Stimulated activated CD8-positive, alpha-beta memory T cell treated with anti-CD3 and anti-CD28 coated beads, Interleukin-4, amount 100 ng/mL, for 1 hour (primary cell): ENCODE data around the gene BIK.

ENCODE experiments used
- DNase-seq, 2 donors: peaks; one replicate each; pipeline ENCODE4 v3.0.0-alpha.2; 2020; ENCODE audit warnings: low read depth in 2 of 2, low spot score in 1 of 2

Gene BIK, protein sequence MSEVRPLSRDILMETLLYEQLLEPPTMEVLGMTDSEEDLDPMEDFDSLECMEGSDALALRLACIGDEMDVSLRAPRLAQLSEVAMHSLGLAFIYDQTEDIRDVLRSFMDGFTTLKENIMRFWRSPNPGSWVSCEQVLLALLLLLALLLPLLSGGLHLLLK

GRCh38 chr22:43110444-43110926, at the start of gene BIK:
TSS of gene BIK (plus strand) at chr22:43110750. CDS start at chr22:43124023, 13,273 bp downstream.
- peak in 1 of 2 donors; percentile 15 for DNase-seq

- no peak for DNase-seq
These were observed 44.4 kb upstream of the BIK start for GRCh38 chr22:43066134-43066533.

DNA sequence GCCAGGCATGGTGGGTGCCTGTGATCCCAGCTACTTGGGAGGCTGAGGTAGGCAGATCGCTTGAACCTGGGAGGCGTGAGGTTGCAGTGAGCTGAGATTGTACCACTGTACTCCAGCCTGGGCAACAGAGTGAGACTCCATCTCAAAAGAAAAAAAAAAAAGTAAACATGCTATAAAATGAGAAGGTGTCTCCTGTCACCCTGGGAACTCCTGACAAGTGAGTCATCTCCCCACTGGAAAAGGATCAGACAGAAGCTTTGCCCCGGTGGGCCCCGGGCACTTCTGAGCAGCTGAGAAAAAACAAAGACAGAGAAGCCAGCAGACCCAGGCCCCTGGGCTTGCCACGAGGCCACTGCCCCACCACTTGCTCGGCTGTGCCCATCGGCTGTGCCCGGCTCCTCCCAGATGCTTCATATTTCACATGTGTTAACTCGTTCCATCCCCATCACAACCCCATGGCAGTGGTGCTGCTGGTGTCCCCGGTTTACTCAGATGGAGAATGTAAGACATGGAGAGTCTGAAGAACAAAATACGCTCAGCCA, 43.6 kb upstream of the BIK start:
- no peak for DNase-seq

GRCh38 chr22:43077121-43077877, 33.3 kb upstream of the BIK start:
- no peak for DNase-seq

- DNase-seq, result no peak
These were observed 32.0 kb upstream of the BIK start for GRCh38 chr22:43078522-43078921.

- no peak for DNase-seq
These were observed 30.8 kb upstream of the BIK start for GRCh38 chr22:43079742-43080141.

- DNase-seq, result no peak
These were observed 29.9 kb upstream of the BIK start for GRCh38 chr22:43080616-43081015.

DNA sequence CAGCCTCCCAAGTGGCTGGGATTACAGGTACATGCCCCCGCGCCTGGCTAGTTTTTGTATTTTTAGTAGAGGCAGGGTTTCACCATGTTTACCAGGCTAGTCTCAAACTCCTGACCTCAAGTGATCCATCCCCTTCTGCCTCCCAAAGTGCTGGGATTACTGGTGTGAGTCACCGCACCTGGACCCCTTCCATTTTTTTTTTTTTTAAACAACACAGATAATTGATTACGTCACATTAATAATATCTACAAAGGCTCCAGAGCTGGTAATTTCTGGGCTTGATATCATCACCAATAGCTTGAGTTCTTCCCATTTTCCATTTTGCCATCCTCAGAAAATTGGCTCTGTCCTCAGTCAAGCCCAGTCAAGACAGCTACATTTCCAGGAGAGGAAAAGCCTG, 28.6 kb upstream of the BIK start:
- DNase-seq, result no peak

- no peak for DNase-seq
These were observed 24.6 kb upstream of the BIK start for GRCh38 chr22:43085658-43086606.

DNA sequence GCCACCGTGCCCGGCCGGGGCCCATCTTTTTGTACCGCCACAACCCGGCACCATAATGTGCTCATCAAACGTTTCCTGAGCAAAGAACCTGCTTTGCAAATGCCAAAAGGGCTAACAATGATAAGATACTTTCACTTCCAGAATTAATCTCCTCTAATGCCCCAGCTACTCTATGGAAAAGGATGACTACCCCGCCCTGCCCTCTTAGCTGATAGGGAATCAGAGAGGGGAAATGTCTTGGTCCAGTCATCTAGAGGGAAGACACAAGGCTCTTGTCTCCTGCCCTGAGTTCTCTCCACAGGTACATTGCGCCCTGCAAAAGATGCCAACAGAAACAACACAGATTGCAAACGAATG, 21.9 kb upstream of the BIK start:
- DNase-seq, result no peak

DNA sequence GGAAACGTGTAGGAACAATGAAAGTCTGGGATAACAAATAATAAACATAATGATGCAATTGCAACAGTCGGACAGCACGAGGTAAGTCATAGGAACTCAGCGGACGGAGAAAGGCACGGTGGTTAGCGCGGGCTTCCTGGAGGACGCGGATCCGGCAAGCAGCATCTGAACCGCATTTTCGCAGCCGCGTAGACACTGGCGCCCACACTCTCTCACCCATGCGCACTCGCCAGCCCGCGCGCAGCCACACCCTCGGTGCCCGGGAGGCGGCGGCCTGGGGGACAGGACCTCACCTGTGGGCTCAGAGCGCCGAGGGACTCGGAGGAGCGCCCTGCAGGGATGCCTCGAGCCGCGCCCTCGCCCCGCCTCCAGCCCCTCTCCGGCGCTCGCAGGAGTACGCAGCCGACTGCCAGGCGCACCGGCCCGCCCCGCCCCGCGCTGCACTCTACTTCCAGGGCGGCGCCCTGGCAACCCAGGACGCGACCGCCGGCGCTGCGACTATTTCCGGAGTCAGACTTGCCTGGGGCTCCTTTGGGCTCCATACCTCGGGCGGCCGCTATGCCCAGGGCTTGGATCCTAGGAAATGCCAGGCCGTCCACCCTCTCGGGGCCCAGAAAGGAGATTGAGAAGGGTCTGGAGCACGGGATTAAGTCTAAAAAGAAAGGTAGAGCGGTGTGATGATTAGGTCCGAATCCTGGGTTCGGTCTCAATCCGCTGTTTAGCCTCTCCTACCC, 21.4 kb upstream of the BIK start, which contains the start of gene TTLL1:
TSS of gene TTLL1 (minus strand) at position 408 of the 734 bp plus-strand sequence. CDS start 13,805 bp downstream, outside the sequence.
- peak; percentile 67 to 72 for DNase-seq

DNA sequence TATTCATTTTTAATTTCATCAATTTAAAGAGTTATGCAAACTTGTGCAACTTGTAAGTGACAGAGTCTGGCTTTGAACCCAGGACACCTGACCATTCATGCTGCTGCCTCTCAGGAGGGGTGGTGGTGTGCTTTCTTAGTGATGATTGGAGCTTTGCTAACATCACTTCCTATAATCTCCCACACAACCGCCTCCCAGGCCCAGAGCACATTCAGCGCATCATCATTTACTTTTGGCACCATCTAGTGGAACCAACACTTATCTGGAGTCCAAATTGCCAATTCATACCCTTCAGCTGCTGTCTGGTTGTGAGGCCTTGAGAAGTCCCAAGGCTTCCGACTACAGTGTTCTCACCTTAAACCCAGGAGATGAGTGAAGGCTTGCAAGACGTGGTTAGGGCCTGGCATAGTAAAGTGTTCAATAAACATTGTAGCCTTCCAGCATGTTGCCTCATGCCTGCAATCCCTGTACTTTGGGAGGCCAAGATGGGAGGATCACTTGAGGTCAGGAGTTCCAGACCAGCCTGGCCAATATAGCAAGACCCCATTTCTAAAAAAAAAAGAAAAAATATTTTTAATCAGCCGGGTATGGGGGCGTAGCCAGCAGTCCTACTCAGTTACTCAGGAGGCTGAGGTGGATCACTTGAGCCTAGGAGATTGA, 20.3 kb upstream of the BIK start:
- no peak for DNase-seq

DNA sequence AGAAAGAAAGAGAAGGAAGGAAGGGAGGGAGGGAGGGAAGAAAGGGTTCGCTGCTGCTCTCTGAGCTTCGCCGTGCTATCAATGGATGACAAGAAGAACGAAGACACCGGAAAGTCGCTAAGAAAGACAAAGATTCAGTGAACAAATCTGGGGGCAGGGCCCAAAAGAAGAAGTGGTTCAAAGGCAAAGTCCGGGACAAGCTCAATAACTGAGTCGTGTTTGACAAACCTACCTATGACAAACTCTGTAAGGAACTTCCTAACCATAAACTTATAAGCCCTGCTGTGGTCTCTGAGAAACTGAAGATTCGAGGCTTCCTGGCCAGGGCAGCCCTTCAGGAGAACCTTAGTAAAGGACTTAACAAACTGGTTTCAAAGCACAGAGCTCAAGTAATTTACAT, 18.5 kb upstream of the BIK start:
- no peak for DNase-seq

DNA sequence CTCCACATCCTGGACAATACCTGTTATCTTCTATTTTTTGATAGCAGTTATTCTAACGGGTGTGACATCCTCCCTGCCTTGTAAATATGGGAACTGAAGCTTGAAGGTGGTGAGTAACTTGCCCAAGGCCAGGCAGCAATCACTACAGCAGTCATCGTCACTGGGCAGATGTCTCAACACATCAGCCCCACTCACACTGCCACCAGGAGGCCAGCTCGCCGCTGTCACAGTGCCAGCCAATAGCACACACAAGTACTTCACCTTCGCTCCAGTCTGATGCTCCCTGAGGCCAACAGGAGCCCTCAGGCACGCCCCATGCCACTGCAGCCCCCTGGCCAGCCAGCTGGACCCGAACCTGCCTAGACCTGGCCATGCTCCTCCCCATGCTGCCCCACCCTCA, 16.5 kb upstream of the BIK start:
- no peak for DNase-seq

DNA sequence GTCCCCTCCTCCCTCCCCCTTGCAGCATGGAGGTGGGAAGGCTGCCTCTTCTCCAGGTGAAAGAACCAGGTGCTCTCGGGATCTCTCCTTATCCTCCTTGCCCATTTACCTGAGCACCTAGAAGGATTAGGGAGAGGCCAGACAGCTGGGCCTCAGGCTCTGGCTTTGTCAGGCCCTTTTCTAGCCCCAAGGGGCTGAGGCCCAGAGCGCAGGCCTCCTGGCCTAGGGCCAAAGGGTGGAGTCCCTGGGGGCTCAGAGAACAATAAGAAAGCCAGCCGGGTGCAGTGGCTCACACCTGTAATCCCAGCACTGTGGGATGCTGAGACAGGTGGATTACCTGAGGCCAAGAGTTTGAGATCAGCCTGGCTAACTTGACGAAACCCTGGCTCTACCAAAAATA, 16.0 kb upstream of the BIK start:
- DNase-seq, result no peak

GRCh38 chr22:43096420-43096819, 14.1 kb upstream of the BIK start:
- no peak for DNase-seq

GRCh38 chr22:43098356-43098755, 12.2 kb upstream of the BIK start:
- no peak for DNase-seq

DNA sequence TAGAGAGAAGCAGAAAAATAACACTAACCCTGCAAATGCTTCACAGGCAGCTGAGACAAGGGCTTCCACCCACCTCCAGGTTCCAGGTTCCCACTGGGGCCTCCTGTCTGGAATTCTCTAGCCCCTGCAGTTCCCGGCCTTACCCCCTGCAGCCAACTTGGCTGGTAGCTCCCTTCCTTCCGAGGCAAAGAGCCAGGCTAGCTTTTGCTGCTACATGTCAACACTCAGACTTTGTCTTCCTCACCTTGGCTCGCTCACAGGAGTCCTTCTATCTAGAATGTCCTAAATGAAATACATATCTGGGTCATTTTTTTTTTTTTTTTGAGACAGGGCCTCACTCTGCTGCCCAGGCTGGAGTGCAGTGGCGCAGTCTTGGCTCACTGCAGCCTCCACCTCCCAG, 11.5 kb upstream of the BIK start:
- DNase-seq, result no peak

- no peak for DNase-seq
These were observed 10.3 kb upstream of the BIK start for GRCh38 chr22:43100225-43100624.

DNA sequence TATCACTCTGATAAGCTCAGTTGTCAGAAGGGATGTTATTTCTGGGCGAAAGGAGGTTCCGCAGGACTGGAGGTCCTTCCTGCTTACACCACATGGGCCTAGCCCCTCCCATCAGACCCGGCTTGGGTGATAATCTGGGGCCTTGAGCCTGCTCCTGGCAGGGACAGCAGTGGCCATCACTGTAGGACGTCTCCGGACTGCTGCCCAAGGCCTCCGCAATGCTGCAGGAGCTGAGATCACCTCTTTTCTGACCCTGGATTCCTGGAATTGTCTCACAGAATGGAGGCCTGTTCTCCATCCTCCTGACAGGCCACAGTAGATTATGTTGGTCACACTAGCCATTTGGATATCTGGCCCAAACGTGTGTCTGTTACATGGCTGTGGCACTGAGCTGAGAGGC, 9.2 kb upstream of the BIK start:
- no peak for DNase-seq
